ENCODE data around the gene CBFA2T3. TPM values are rescaled to one million over a fixed set of nuclear protein-coding genes. Genes with fewer than 3 reads are reported as not detected.
A peak's percentile ranks its signal among the peaks of the same experiment; 100 is the strongest.

The CBFA2T3 gene
- total and polyA plus RNA-seq, 2 of the 13 experiments (the other 11 are each of a cell fraction or from before 2014, with no cell fraction given), result 0.05 TPM; not detected in 1

- peak; percentile 43 for TF ChIP-seq SAP130 (CRISPR knock-in tag; IDR thresholded peaks at IDR 0.05; ENCODE audit: low read depth)
- TF ChIP-seq ZNF83 (CRISPR knock-in tag; IDR thresholded peaks at IDR 0.05; ENCODE audit: borderline replicate concordance), result no peak
- TF ChIP-seq ATF6 (CRISPR knock-in tag; conservative IDR thresholded peaks at IDR 0.05), result no peak
- TF ChIP-seq ZSCAN21 (CRISPR knock-in tag; IDR thresholded peaks at IDR 0.05; ENCODE audit: borderline replicate concordance), result peak; percentile 47; the same call in 1 of the 2 replicates
- TF ChIP-seq ZMYM4 (CRISPR knock-in tag; IDR thresholded peaks at IDR 0.05), result 0 out of 2 replicates have a peak, but pooled peaks have one; percentile 13
- no peak for TF ChIP-seq TFE3 (CRISPR knock-in tag; IDR thresholded peaks at IDR 0.05)
- TF ChIP-seq MLXIP (CRISPR knock-in tag; IDR thresholded peaks at IDR 0.05; ENCODE audit: borderline replicate concordance), result 0 out of 2 replicates have a peak, but pooled peaks have one; percentile 56
- TF ChIP-seq SALL1 (CRISPR knock-in tag; IDR thresholded peaks at IDR 0.05), result peak; percentile 26; the same call in 1 of the 2 replicates
- peak in 1 of 2 experiments; percentile 67; a peak in 1 of 4 replicates for TF ChIP-seq KLF16 (CRISPR knock-in tag; IDR thresholded peaks at IDR 0.05)
- TF ChIP-seq ZNF780A (CRISPR knock-in tag; IDR thresholded peaks at IDR 0.05), result peak; percentile 64; the same call in 1 of the 2 replicates
- TF ChIP-seq ERF (CRISPR knock-in tag; IDR thresholded peaks at IDR 0.05), result peak; percentile 63; the same call in 1 of the 2 replicates
- peak; percentile 56; the same call in 1 of the 2 replicates for TF ChIP-seq ZNF563 (CRISPR knock-in tag; IDR thresholded peaks at IDR 0.05)
- peak; percentile 73; the same call in 1 of the 2 replicates for TF ChIP-seq ZSCAN9 (CRISPR knock-in tag; IDR thresholded peaks at IDR 0.05; ENCODE audit: borderline replicate concordance)
- peak; percentile 39; the same call in 1 of the 2 replicates for TF ChIP-seq JUNB (CRISPR knock-in tag; IDR thresholded peaks at IDR 0.05; ENCODE audit: borderline replicate concordance)
- 0 out of 2 replicates have a peak, but pooled peaks have one; percentile 27 for TF ChIP-seq ARID4A (CRISPR knock-in tag; IDR thresholded peaks at IDR 0.05; ENCODE audit: borderline replicate concordance)
- peak; percentile 71; the same call in 1 of the 2 replicates for TF ChIP-seq TEF (CRISPR knock-in tag; IDR thresholded peaks at IDR 0.05)
Measured at GRCh38 chr16:89009343-89010209, 32.6 kb upstream of the CBFA2T3 start (continued).

Measured in HepG2 (cell line).